Medulla oblongata (tissue), 1 donor: Measurements from ENCODE around the gene CDC42EP3.

Experiments used
- DNase-seq: peaks from one replicate; pipeline ENCODE4 v3.0.0-alpha.2; 2015; ENCODE audit errors: extremely low spot score

The CDC42EP3 gene

DNA sequence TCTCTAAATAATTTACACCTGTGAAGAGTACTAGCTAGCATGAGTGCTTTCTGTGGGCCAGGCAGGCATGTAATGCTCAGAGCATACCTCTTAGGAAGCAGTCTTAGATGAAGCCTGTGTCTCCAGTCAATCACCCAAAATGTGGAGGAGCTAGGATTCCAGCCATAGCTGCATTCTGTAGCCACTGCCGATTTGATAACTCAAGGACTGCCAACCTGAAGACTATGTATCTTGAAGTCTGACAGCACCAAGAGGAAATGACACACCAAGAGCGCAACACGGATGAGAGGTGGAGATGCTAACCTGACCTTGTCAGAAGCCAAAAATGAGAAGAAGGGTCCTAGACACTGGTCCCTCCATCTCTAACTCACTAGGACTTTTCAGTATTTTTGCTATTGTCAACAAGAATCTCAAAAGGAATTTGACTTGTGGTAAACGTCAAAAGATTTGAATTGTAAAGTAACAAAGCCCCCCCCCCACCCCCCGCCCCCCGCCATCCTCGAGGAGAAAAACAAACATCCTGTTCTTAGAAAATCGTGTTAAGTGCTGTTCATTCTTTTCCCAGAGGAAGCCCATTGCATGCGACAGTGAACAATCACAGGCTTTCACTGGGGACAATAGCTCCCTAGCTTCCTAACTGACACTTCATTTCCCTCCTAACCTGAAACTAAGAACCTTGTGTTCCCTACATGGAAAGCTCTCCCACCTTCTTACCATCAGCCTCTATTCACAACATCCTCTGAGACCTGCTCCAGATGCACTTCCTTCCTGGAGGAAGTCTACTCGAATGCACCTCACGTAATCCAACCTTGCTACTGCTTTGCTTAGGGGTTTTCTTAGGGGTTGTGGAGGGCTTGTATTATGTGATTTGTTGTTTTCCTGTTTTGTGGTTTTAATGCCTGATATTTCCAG, 14.7 kb downstream of the CDC42EP3 start:
- no peak for DNase-seq

DNA sequence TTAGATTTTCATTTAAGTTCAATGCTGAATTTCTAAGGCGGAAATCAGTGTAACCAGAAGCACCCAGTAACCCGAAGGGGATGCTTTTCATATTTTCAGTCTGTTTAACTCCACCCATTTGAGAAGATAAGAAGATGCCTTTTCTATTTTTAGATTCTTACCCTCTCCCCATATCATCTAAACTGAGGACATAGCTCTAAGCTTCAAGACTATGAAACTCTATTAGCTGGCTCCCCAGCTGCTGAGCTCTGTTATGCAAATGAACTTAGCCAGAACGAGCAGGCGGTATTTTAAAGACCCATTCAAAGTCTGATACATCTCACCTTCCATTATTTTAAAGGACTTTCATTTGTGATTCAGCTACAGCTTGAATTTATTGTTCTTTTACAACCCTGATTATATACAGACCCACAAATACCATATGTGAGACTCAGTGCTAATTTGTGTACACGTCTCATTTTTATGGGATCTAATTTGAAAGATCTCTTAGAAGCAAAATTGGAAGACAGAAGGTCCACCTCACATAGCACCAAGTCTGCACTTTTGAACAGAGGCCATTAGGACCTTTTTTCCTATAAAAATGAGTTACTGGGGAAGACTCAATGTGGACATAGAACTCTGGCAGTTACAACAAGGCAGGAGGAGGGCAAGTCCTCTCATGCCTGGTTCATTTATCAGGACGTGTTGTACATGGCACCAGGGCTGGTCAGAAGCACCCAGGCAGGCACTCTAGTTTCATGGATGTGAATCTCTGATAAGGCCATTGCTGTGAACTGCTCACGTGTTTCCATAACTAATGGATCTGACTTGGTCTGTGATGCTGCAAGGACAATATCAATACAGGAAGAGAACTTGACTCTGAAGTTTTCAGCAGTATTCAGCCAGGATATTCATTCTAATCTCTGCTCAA, 16.3 kb downstream of the CDC42EP3 start:
- DNase-seq, result no peak

DNA sequence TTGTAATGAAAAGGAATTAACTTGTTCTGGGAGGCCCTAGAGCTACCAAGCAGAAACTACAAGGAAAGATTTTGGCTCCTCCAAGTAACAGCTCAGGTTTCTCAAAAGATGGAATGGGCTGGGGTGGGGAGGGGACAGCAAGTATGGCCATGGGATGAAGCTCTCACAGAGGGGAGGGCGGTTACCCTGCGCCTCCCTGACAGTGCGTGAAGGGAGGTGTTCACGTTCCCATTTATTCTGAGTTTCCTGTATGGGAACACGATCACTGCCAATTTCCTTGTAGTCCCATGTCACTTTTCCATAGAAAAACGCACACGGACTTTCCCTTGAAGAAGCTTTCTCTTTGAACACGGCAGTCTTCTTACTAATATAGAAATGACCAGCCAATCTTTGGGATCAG, 17.0 kb downstream of the CDC42EP3 start:
- DNase-seq, result no peak

DNA sequence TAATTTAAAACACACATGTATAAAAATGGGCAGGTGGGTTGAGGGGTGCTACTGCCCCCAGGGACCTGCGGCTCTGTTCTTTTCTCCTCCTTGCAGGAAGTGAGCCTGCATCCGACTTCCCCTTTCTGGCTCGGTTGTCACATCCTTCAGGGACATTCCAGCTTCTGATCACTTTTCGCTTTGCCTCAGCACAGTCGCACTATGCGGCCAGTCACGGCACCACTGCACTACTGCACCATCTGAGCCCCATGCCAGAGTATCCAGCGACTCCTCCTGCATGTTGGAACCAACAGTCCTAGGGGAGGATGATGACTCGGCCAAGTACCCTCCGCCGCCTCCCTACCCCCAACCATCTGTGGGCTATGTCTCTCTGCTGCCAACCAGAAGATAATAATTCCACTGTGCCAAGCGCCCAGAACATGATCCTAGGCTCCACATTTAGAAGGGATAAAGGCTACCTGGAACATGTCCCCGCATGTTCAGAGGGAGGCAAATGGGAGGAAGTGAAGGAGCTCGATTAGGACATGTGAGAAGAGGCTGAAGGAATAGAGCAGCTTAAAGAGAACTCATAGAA, 17.6 kb downstream of the CDC42EP3 start:
- peak; percentile 63 for DNase-seq

DNA sequence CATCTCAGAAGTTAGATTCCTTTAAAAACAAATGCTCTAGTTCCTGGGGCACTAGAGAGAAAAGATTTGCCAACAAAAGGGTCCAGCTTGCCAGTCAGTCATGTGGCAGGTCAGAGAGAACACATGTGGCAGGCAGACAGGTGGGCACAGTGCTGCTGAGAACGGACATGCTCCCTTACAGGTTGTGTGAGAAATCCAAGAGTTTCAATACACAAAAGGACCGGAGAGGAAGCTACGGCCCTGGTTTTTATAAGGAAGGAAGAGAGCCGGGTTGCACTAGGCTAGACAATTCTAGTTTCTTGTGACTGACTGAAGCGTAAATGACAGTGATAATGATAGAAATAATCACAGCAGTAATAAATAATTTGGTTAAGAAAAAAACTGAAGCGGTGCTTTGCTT, 18.3 kb downstream of the CDC42EP3 start:
- DNase-seq, result peak; percentile 35

DNA sequence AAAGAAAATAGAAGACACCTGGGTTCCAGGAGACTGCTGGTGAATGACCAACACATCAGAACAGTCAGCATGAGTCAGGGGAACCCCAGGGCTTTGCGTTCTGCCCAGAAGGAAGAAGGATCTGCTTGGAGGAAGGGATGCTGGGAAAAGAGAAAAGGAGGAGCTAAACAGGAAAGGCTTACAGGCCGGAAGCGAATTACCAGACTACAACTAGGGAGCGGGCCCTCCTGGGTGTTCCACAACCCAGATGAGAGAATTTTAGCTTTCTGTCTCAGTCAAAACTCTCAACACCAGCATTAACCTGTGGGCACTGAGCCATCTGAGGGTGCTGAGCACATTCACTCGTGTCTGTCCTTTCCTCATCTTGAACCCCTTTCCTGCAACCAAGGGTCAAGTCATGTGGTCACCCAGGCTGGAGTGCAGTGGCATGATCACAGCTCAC, 19.2 kb downstream of the CDC42EP3 start:
- DNase-seq, result no peak

DNA sequence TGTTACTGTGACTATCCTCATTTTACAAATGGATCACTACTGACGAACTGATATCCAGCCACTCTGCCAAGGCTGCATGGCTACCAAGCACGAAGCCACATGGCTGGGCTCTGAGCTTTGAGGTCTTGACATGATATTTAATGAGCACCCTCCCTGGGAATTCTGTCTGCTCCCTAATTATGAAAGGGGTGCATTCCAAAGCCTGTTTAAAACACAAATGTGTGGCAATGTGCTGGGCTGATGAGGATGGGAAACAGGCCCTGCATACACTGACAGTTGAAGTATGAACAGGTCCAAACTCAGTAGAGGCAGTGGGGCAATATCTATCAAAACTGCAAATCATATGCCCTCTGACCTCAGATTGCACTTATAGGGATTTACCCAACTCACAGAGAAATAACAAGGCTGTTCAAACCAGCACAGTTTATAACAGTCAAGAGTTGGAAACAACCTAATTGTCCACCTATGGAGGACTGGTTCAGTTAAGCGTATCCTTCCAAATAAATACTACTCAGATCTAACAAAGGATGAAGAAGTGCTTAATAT, 20.8 kb downstream of the CDC42EP3 start:
- DNase-seq, result no peak

DNA sequence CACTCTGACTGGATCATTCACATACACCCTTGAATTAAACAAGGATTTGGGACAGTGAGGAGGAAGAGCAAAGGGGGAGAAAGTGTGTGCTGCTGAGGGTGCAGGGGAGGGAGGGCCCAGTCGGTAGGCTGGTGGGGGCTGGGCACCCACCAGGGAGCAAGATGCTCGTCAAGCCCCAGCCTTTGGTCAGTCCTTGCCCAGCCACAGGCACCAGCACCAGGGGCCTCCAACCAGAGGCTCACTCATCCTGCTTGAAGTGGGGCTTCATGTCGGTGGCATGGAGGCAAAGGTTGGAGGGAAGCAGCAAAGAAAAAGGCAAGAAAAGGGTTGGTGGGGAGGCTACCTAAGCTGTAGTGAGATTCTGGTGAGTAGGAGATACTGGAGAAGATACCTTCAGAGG, 21.9 kb downstream of the CDC42EP3 start:
- no peak for DNase-seq

DNA sequence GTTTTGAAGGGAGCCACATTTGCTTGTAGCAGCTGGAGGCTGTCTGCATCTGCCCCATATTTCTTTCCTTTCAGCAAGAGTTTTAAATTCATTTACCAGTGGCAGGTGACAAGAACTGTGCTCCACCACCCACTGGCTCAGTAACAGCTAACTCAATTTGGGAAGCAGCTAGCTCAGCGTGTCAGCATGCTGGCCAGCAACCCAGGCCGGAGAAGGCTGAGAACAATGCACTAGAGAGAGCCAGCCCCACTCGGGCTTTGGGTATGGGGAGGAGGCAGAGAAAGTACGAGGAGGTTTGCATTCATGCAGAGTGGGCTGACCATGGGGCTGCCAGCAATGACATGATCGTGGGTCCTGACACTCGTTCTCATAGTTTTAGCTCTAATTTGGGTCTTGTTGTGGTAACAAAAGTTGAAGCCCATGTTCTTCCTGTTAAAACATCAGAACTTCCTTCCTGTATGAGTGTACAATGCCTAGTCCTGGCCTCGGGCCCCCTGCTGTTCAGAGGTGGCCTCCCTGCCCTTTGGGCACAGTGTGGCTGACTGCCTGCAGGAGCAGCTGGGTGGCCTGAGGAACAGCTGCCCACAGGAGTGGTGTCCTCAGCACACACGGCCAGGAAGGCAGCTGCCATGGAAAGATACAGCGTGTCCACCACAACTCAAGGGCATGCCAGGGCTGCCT, 23.0 kb downstream of the CDC42EP3 start:
- peak; percentile 30 for DNase-seq

DNA sequence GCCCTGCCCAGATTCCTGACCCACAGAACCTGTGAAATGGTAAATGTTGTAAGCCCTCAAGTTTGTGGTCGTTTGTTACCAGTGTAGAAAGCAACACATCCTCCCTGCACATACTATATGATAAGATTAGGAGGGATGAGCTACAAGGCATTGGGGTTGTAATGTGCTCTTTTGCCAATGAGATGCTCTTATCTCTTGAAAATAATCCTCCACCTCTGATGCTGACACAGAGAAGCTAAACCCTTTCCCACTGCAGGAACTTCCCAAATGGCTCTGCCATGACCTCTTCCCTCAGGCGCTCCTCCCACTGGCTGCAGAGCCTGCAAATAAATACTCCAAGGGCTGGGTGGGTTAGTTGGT, 23.5 kb downstream of the CDC42EP3 start:
- DNase-seq, result no peak

DNA sequence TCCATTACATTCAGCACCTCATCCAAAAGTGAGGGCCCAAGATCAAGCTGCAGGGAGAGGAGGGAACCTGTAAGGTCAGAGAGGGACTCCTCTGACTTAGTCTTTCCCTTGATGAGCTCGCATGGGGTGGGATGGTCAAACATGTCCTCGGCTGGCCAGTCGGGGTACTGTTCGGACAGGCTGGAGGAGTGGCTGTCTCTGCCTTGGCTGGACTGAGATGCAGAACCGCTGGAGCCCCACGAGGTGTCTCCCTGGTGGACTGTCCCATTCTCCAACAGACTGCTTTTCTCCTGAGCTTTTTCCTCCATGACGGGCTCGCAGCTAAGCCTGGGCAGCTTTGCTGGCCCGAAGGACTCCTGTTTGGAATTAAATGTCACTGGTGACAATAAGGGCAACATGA, 25.6 kb downstream of the CDC42EP3 start:
- no peak for DNase-seq

DNA sequence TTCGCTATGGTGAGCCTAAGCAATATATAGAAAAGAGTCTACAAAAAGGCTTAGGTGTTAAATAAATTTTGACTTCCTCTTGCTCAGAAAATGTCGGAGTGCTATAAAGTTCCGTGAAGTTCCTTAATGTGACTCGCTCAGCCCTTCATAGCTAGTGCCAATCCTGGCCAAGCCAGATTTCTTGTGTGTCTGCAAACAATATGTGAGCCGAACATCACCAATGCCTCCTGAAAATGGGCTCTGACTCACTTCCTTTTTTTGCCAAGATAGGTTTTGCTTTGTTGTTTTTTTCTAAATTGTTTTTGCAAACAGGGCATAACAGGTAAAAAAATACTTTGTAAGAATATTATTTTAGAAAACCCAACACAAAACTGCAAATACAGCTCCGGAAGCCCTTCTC, 26.1 kb downstream of the CDC42EP3 start:
- DNase-seq, result peak; percentile 21

DNA sequence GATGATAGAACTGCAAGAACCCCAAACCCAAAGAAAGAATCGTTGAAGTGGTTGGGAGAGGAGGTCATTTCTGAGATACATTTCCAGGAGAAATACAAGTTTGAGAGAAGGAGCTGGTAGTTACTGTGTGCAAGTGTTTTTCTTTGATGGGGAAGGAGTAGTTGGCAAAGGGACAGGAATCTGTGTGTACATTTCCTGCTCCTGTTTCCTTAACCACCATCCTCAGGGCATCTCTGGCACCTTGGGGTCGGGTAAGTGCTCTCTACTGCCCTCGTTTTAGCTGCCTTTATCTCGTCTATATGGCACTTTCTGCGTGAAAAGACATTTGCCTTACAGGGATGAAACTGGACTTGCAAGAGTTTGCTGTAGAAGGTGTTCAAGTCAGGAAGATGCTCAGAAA, 27.3 kb downstream of the CDC42EP3 start:
- no peak for DNase-seq

DNA sequence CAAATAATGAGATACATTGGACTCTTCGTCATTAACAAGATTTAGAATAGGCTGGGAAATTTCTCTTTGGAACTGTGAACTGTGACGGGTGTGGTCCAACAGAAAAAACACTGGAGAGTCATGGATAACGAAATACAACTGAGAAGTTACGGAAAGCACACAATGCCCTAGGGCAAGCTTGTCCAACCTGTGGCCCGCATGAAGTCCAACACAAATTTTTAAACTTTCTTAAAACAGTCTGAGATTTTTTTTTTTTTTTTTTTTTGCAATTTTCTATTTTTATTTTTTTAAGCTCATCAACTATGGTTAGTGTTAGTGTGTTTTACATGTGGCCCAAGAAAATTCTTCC, 27.7 kb downstream of the CDC42EP3 start:
- DNase-seq, result no peak

DNA sequence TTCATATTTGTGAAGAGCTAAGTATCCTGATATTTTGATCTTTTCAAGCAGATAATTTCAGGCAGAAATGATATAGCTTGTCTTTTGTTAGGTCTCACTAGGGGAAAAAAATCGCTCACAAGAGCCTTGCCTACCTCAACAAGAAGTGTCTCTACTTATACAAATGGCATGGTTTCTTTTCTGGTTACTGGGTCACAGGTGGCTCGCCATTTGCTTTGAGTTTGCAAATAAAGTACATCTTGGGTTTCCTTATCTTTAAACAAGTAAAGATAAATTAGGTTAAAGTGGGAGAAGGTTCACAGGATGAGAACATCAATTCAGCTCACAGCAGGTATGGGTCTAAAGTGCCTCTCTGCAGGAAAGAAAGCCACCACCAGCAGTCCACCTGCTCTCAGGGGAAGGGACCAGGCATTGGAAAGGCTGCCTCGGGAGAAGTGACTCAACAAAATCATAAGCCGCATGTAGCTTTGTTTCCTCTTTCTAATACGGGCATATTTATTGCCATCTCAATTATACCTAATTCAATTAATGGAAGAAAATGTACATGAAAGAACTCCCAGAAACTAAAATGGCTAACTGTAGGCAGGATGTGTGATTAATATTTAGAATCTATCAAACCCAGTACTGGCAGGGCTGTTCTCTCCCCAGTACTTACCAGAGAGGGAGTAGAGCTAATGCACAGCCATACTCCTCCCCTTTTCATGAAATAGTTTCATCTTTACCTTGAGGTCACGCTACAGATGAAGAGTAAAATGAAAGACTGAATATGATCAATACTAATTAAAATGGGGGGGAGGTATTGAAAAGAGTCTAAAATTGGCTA, 28.3 kb downstream of the CDC42EP3 start:
- no peak for DNase-seq

DNA sequence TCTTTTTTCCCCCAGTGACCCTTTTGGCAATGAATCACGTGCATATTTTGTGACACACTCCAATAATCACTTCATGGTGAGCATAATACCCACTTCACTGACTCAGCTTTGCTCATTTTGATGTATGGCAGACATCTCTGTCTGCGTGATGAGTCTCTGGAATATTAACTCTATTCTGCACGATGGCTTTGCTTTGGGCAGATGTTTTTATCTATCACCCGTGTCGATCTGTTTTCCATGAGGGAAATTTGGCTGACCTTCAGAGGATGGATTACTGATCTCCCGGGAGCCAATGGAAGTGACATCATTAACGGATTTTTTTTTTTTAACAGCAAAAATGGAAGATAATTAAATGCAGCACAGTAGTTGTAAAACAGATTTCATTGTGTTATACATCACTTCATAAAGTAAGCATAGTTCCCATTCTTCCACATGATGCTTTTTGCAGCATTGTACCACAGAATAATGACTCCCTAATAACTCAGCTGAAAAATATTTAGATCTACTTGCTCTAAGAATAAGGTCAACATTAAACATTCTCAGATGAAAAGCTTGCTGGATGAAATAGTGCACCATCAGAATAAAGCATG, 29.8 kb downstream of the CDC42EP3 start:
- DNase-seq, result no peak

DNA sequence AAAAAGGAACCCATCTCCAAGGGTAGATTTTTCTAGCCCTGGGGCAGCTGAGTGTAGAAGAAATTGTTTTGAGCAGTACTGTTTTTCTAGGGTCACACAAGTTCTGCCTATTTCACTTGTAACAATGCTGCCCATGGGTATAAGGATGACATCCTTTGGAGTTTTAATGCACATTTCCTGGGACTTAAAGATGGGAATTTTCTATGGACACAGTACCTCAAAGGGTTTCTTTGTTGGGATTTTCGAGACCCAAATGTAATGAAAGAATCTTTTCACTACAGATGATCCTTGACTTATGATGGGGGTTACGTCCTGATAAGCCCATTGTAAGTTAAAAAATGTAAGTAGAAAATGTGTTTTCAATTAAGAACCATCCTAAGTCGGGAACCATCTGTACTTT, 31.8 kb downstream of the CDC42EP3 start:
- DNase-seq, result no peak

DNA sequence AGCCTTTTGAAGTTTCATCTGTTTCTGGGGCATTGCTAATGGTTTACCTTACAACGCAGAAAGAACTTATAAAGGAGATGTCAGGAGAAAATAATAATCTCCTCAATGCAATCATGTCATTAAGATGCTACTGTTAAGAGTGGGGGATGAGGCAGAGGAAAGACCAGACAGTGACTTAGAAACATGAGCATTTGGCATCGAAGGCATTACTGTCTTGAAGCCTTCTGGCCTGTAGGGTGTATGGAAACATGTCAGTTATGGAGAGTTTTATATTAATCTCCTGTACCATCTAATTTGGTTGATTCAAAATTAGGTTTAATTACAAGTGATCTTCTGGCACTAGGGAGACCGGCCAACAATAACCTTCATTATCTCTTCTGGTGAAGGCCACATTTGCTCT, 32.5 kb downstream of the CDC42EP3 start:
- no peak for DNase-seq

DNA sequence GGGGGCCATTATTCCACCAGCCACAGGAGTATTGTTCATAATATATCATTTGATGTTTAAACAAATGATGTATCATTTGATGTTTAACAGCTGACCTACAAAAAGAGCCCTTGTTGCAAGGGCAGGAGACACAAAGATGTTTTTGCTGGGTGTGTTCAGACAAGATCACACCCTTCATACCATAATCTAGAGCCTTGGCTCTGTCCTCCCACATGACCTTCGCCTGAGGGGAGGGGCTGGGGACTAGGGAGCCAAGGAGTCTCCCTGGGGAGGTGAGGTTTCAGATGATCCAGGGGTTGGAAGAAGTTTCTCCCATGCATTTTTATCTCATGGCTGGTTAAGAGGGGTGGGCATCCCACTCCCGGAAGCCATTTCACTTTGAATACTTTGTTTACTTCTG, 33.5 kb downstream of the CDC42EP3 start:
- DNase-seq, result no peak

DNA sequence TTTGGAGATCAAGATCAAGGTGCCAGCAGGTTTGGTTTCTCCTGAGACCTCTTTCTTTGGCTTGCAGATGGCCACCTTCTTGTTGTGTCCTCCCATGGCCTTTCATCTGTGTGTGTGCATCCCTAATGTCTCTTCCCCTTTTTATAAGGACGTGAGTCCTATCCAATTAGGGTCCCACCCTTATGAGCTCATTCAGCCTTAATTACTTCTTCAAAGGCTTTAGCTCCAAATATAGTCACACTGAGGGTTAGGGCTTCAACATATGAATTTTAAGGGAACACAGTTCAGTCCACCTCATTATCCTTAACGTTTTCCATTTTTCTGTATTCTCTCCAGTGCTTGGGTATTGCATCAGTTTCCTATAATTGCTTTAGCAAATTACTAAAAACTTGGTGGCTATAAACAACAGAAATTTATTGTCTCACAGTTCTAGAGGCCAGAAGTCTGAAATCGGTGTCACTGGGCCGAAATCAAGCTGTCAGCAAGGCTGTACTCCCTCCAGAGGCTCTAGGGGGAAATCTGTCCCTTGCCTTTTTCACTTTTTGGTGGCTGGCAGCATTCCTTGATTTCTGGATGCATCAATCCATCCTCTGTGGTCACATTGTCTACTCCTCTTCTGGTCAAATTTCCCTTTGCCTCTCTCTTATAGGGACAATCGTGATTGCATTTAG, 34.1 kb downstream of the CDC42EP3 start:
- no peak for DNase-seq
